A549 (cell line): ENCODE results near the gene ABCG5. TPM values are rescaled to one million over a fixed set of nuclear protein-coding genes. Genes with fewer than 3 reads are reported as not detected.

Experiments
- ATAC-seq, 2 experiments: fragments of 200-7000 bp in 1 of 2; fragments of >200 bp in 1 of 2; cut with Nextera tagmentation in 1 of 2; cut with Tn5 transposase in 1 of 2; 3 replicates each; pipeline versions ENCODE4 v1.8.0 to v1.9.1; 2018 to 2020; ENCODE audit warnings: mild to moderate bottlenecking in 1 of 2, moderate library complexity in 1 of 2
- CTCF ChIA-PET: fragments of 300-600 bp; sonication (Branson Sonifier 250); formaldehyde crosslinking; extraction: SDS; loops from one replicate; lab custom pipeline; 2021; ENCODE audit warnings: antibody characterized with exemption, inconsistent platforms; lab: Yijun Ruan, JAX
- POLR2A ChIA-PET: fragments of 350-600 bp; formaldehyde crosslinking; extraction: SDS; loops from one replicate; lab custom pipeline; 2021; ENCODE audit warnings: antibody characterized with exemption, inconsistent platforms; lab: Yijun Ruan, JAX
- DNase-seq, 2 experiments: peaks; one replicate each; pipeline versions ENCODE4 v3.0.0 to v3.0.0-alpha.2; 2011 to 2016; ENCODE audit warnings: low read depth in 1 of 2, low spot score in 1 of 2
- FAIRE-seq: peaks from 2 replicates; lab custom pipeline; 2011; peaks lifted over from hg19 to GRCh38; lab: Jason Lieb, UNC
- H3K27ac ChIP-seq, 2 experiments: fragments of >200 bp; sonication (Bioruptor Twin); formaldehyde crosslinking; 3 replicates each; pipeline ENCODE4 v1.5.1; 2016 to 2017
- H3K4me1 ChIP-seq: fragments of >200 bp; sonication (Bioruptor Twin); formaldehyde crosslinking; 3 replicates; pipeline ENCODE4 v1.6.1; 2016
- H3K4me2 ChIP-seq: fragments of >200 bp; sonication (Bioruptor Twin); formaldehyde crosslinking; 3 replicates; pipeline ENCODE4 v1.6.1; 2016
- H3K4me3 ChIP-seq: fragments of >200 bp; sonication (Bioruptor Twin); formaldehyde crosslinking; 3 replicates; pipeline ENCODE4 v1.5.1; 2016
- H3K9me3 ChIP-seq: fragments of >200 bp; sonication (Bioruptor Twin); formaldehyde crosslinking; 3 replicates; pipeline ENCODE4 v1.6.1; 2016
- BHLHE40 ChIP-seq: IDR thresholded peaks from 2 replicates; pipeline ENCODE4 v1.6.1; 2012; ENCODE audit warnings: low read depth, low read length, inconsistent platforms
- CBX8 ChIP-seq: fragments of 200-600 bp; sonication (generic); IDR thresholded peaks from 2 replicates; pipeline ENCODE4 v1.6.1; 2016
- CEBPB ChIP-seq, 2 experiments: fragments of >200 bp in 1 of 2; sonication (Bioruptor Twin) in 1 of 2; formaldehyde crosslinking in 1 of 2; IDR thresholded peaks; 2 replicates each; pipeline ENCODE4 v1.6.1; 2012 to 2016
- CHD2 ChIP-seq: fragments of 150-350 bp; IDR thresholded peaks from 2 replicates; pipeline ENCODE4 v1.6.1; 2014; ENCODE audit warnings: low read length; ENCODE audit not compliant: partially characterized antibody
- CHD4 ChIP-seq: fragments of 200-600 bp; sonication (generic); IDR thresholded peaks from 2 replicates; pipeline ENCODE4 v1.6.1; 2016; ENCODE audit warnings: antibody characterized with exemption, mild to moderate bottlenecking, borderline replicate concordance
- EHF ChIP-seq: fragments of 250-450 bp; sonication (Bioruptor Pico); IDR thresholded peaks from 2 replicates; pipeline ENCODE4 v1.5.0; 2020; ENCODE audit warnings: mild to moderate bottlenecking
- EHMT2 ChIP-seq: fragments of 200-600 bp; sonication (generic); IDR thresholded peaks from 2 replicates; pipeline ENCODE4 v1.6.1; 2016; ENCODE audit warnings: antibody characterized with exemption, low read depth, mild to moderate bottlenecking, moderate library complexity
- ESRRA ChIP-seq: fragments of 150-350 bp; IDR thresholded peaks from 2 replicates; pipeline ENCODE4 v1.6.1; 2014; ENCODE audit warnings: mild to moderate bottlenecking, low read length, borderline replicate concordance
- GATA3 ChIP-seq: IDR thresholded peaks from 2 replicates; pipeline ENCODE4 v1.6.1; 2012; ENCODE audit warnings: borderline replicate concordance
- HDAC2 ChIP-seq: fragments of 200-600 bp; sonication (generic); IDR thresholded peaks from 2 replicates; pipeline ENCODE4 v1.6.1; 2016
- HOXB13 ChIP-seq: fragments of 250-450 bp; sonication (Bioruptor Pico); IDR thresholded peaks from 2 replicates; pipeline ENCODE4 v1.5.0; 2020; ENCODE audit warnings: low read depth, mild to moderate bottlenecking, moderate library complexity
- JUN ChIP-seq, 2 experiments: fragments of >200 bp; sonication (Bioruptor Twin); formaldehyde crosslinking; IDR thresholded peaks; 2 replicates in 1 of 2; 3 replicates in 1 of 2; pipeline ENCODE4 v1.6.1; 2016 to 2017
- KDM5A ChIP-seq: fragments of 200-600 bp; sonication (generic); IDR thresholded peaks from 2 replicates; pipeline ENCODE4 v1.6.1; 2016; ENCODE audit warnings: antibody characterized with exemption, mild to moderate bottlenecking
- NPAS2 ChIP-seq: fragments of 250-450 bp; sonication (Bioruptor Pico); IDR thresholded peaks from 2 replicates; pipeline ENCODE4 v1.8.0; 2022; ENCODE audit warnings: mild to moderate bottlenecking, moderate library complexity, borderline replicate concordance
- NR3C1 ChIP-seq: fragments of >200 bp; sonication (Bioruptor Twin); formaldehyde crosslinking; IDR thresholded peaks from 3 replicates; pipeline ENCODE4 v1.6.1; 2017
- RAD21 ChIP-seq, 2 experiments: fragments of >200 bp in 1 of 2; sonication (Bioruptor Twin) in 1 of 2; formaldehyde crosslinking in 1 of 2; IDR thresholded peaks in 1 of 2; conservative IDR thresholded peaks in 1 of 2; 2 replicates in 1 of 2; 3 replicates in 1 of 2; pipeline ENCODE4 v1.6.1; 2012 to 2018; ENCODE audit warnings: inconsistent platforms in 1 of 2
- RARB ChIP-seq: fragments of 250-450 bp; sonication (Bioruptor Pico); IDR thresholded peaks from 2 replicates; pipeline ENCODE4 v1.8.0; 2021; ENCODE audit warnings: mild to moderate bottlenecking, moderate library complexity
- REST ChIP-seq: fragments of 200-600 bp; sonication (generic); IDR thresholded peaks from 2 replicates; pipeline ENCODE4 v1.6.1; 2016; ENCODE audit warnings: antibody characterized with exemption, mild to moderate bottlenecking, moderate library complexity
- RNF2 ChIP-seq: fragments of 200-600 bp; sonication (generic); IDR thresholded peaks from 2 replicates; pipeline ENCODE4 v1.6.1; 2016; ENCODE audit warnings: low read depth, mild to moderate bottlenecking, antibody characterized with exemption, moderate library complexity, borderline replicate concordance
- SMC3 ChIP-seq: fragments of >200 bp; sonication (Bioruptor Twin); formaldehyde crosslinking; IDR thresholded peaks from 3 replicates; pipeline ENCODE4 v1.6.1; 2018; ENCODE audit warnings: inconsistent platforms
- SREBF2 ChIP-seq: fragments of 450-650 bp; IDR thresholded peaks from 2 replicates; pipeline ENCODE4 v1.6.1; 2014; ENCODE audit warnings: mild to moderate bottlenecking, moderate library complexity
- TP53 ChIP-seq: fragments of 250-450 bp; sonication (Bioruptor Pico); IDR thresholded peaks from 2 replicates; pipeline ENCODE4 v1.5.0; 2021; ENCODE audit warnings: mild to moderate bottlenecking, moderate library complexity
- USF2 ChIP-seq: fragments of 450-650 bp; IDR thresholded peaks from 2 replicates; pipeline ENCODE4 v1.6.1; 2014; ENCODE audit warnings: antibody characterized with exemption
- ZC3H11A ChIP-seq: fragments of 450-650 bp; IDR thresholded peaks from 2 replicates; pipeline ENCODE4 v1.6.1; 2014; ENCODE audit warnings: antibody characterized with exemption, mild to moderate bottlenecking
- WGBS: methylation state at CpG from one replicate; pipeline ENCODE4 v1.1.6; 2017; ENCODE audit errors: missing lambda C conversion rate; 5-methylcytosine and 5-hydroxymethylcytosine counted together
- polyA plus RNA-seq, 4 experiments: library from polyadenylated mRNA; depleted of rRNA in 3 of 4; stranded (reverse); fragments of >200 nt; fragmentation: RNase III in 1 of 4; extraction: RNeasy Plus Mini Kit Qiagen cat#74134 plus additional on column Dnase treatment in 1 of 4; gene quantifications; 2 replicates in 3 of 4; 3 replicates in 1 of 4; pipeline ENCODE4 v1.2.3, GENCODE V29; 2011 to 2017
- TF ChIP-seq, protein P1 (sequence below): fragments of >200 bp; sonication (Bioruptor Twin); formaldehyde crosslinking; IDR thresholded peaks from 3 replicates; pipeline ENCODE4 v1.5.1; 2016

The ABCG5 gene
- polyA plus RNA-seq, 2 of the 4 experiments (the other 2 are of a cell fraction), result not detected

DNA sequence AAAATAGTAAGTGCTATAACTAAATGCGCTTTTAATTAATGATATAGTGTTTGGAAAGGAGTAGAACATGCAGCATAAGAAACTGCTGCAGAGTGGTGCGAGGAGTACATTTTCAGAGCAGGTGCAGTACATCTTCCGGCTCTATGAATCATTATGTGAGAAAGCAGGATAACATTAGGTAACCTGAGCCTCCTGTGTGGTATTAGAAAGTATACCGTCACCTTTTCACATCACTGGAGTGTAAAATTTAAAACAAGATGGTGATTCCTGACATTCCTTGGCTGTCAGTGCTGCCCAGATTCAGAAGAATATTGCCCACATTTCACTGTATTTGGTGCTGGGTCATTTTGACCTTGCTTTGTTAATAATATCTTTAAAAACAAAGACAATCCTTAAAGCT is 72.6 kb downstream of the ABCG5 start:
- Histone ChIP-seq H3K9me3 (no peaks in the 10 kb centered on the region), H3K4me1 (peaks cover 12% of the 10 kb centered on the region; the same call in 2 of the 3 replicates), H3K4me2 (no peak overlapping the region), H3K27ac (no peak overlapping the region), H3K4me3 (no peak overlapping the region)
- ATAC-seq (no peak), DNase-seq (no peak), FAIRE-seq (no peak)
- CTCF ChIA-PET, result interaction anchor here (0.9 kb wide), 1 partner anchor 29 kb away, joined by 3 read pairs; no protein-coding TSS in a partner anchor
- no peak for TF ChIP-seq REST
- TF ChIP-seq RAD21 (conservative IDR thresholded peaks at IDR 0.05 in 1 of 2, IDR thresholded peaks at IDR 0.05 in 1 of 2), result no peak
- TF ChIP-seq, protein P1, sequence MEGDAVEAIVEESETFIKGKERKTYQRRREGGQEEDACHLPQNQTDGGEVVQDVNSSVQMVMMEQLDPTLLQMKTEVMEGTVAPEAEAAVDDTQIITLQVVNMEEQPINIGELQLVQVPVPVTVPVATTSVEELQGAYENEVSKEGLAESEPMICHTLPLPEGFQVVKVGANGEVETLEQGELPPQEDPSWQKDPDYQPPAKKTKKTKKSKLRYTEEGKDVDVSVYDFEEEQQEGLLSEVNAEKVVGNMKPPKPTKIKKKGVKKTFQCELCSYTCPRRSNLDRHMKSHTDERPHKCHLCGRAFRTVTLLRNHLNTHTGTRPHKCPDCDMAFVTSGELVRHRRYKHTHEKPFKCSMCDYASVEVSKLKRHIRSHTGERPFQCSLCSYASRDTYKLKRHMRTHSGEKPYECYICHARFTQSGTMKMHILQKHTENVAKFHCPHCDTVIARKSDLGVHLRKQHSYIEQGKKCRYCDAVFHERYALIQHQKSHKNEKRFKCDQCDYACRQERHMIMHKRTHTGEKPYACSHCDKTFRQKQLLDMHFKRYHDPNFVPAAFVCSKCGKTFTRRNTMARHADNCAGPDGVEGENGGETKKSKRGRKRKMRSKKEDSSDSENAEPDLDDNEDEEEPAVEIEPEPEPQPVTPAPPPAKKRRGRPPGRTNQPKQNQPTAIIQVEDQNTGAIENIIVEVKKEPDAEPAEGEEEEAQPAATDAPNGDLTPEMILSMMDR, result no peak
- no peak for TF ChIP-seq ESRRA
- no peak for TF ChIP-seq EHF (CRISPR knock-in tag)
- TF ChIP-seq CEBPB (IDR thresholded peaks at IDR 0.05), result no peak
- TF ChIP-seq GATA3, result no peak
- TF ChIP-seq EHMT2, result no peak
- TF ChIP-seq KDM5A, result no peak
- TF ChIP-seq TP53 (CRISPR knock-in tag), result no peak
- TF ChIP-seq CBX8, result no peak
- no peak for TF ChIP-seq NPAS2 (CRISPR knock-in tag)
- TF ChIP-seq HOXB13 (CRISPR knock-in tag), result no peak
- TF ChIP-seq CHD4, result no peak
- WGBS, result 90% methylated on average over 4 of the region's 4 CpGs
- POLR2A ChIA-PET, result interaction anchor here (1.3 kb wide), 1 partner anchor 8 kb away, joined by 3 read pairs; the partner anchor contains the start of gene DYNC2LI1

GRCh38 chr2:43764086-43764705 is 74.4 kb downstream of the ABCG5 start:
- no peak for ATAC-seq
- no peak overlapping the region; the same call in 2 of the 3 replicates for H3K4me2 ChIP-seq
- H3K4me3 ChIP-seq, result no peak overlapping the region
- ChIA-PET POLR2A (no interaction called here), CTCF (no interaction called here)
- no peak for FAIRE-seq
- H3K4me1 ChIP-seq, result peaks cover 26% of the 10 kb centered on the region
- no peaks in the 10 kb centered on the region for H3K9me3 ChIP-seq
- TF ChIP-seq BHLHE40 (no peak), ZC3H11A (no peak), SMC3 (no peak)
- WGBS, result 16% methylated on average over 1 of the region's 1 CpG
- DNase-seq, result no peak
- no peak overlapping the region for H3K27ac ChIP-seq

GRCh38 chr2:43763091-43763490 is 75.5 kb downstream of the ABCG5 start:
- CTCF ChIA-PET, result interaction anchor here (0.6 kb wide), 1 partner anchor 203 kb away, joined by 4 read pairs; no protein-coding TSS in a partner anchor
- FAIRE-seq, result no peak
- no peak for ATAC-seq

More at GRCh38 chr2:43763091-43763490, 75.5 kb downstream of the ABCG5 start:
- Histone ChIP-seq H3K27ac (peak overlapping the region in 1 of 2 experiments; percentile 7; a peak in 1 of 6 replicates), H3K4me1 (peaks cover 36% of the 10 kb centered on the region), H3K9me3 (no peaks in the 10 kb centered on the region), H3K4me3 (no peak overlapping the region), H3K4me2 (no peak overlapping the region)
- no peak for DNase-seq
- POLR2A ChIA-PET, result interaction anchor here (0.5 kb wide), 1 partner anchor 21 kb away, joined by 3 read pairs; no protein-coding TSS in a partner anchor
- TF ChIP-seq CEBPB (IDR thresholded peaks at IDR 0.05) (no peak), HDAC2 (no peak), USF2 (no peak), NR3C1 (no peak), RARB (CRISPR knock-in tag) (no peak), JUN (IDR thresholded peaks at IDR 0.05) (no peak), ESRRA (no peak), RNF2 (no peak), SREBF2 (no peak), CHD2 (no peak), EHF (CRISPR knock-in tag) (no peak), ZC3H11A (no peak)
- 90% methylated on average over 2 of the region's 2 CpGs for WGBS
